Right lobe of liver (tissue), 4 donors: ENCODE results near the gene TEX13C.

ENCODE experiments used
- CTCF ChIP-seq, 4 donors: fragments of 200-600 bp in 3 of 4; fragments of 450-650 bp in 1 of 4; IDR thresholded peaks; one replicate each; pipeline versions ENCODE4 v1.5.1 to v1.8.0; 2016 to 2022; ENCODE audit warnings: antibody characterized with exemption in 4 of 4, mild to moderate bottlenecking in 2 of 4
- POLR2A ChIP-seq: fragments of 450-650 bp; IDR thresholded peaks from one replicate; pipeline ENCODE4 v1.6.1; 2017; ENCODE audit warnings: antibody characterized with exemption, mild to moderate bottlenecking
- donor health status: DM: no; HTN: no; CAD: no.
- donor health status: DM: no; HTN: no; CAD: no.
- donor health status: DM: no; HTN: yes; CAD: no.

GRCh38 chrX:125319646-125320521 is at the start of gene TEX13C:
- TF ChIP-seq CTCF (IDR thresholded peaks at IDR 0.05) = no peak
- no peak for TF ChIP-seq POLR2A
